A549 (cell line): Measurements from ENCODE around the gene DAD1.

ENCODE experiments used
- BHLHE40 ChIP-seq: IDR thresholded peaks from 2 replicates; pipeline ENCODE4 v1.6.1; 2012; ENCODE audit warnings: low read depth, low read length, inconsistent platforms
- CBX8 ChIP-seq: fragments of 200-600 bp; sonication (generic); IDR thresholded peaks from 2 replicates; pipeline ENCODE4 v1.6.1; 2016
- CHD4 ChIP-seq: fragments of 200-600 bp; sonication (generic); IDR thresholded peaks from 2 replicates; pipeline ENCODE4 v1.6.1; 2016; ENCODE audit warnings: antibody characterized with exemption, mild to moderate bottlenecking, borderline replicate concordance
- CTCF ChIP-seq: fragments of >200 bp; sonication (Bioruptor Twin); formaldehyde crosslinking; IDR thresholded peaks from 3 replicates; pipeline ENCODE4 v1.5.1; 2016
- EP300 ChIP-seq, 2 experiments: fragments of >200 bp; sonication (Bioruptor Twin); formaldehyde crosslinking; IDR thresholded peaks; 2 replicates in 1 of 2; 3 replicates in 1 of 2; pipeline ENCODE4 v1.6.1; 2016 to 2017
- ESRRA ChIP-seq: fragments of 150-350 bp; IDR thresholded peaks from 2 replicates; pipeline ENCODE4 v1.6.1; 2014; ENCODE audit warnings: mild to moderate bottlenecking, low read length, borderline replicate concordance
- JUN ChIP-seq, 2 experiments: fragments of >200 bp; sonication (Bioruptor Twin); formaldehyde crosslinking; IDR thresholded peaks; 2 replicates in 1 of 2; 3 replicates in 1 of 2; pipeline ENCODE4 v1.6.1; 2016 to 2017
- MAX ChIP-seq: IDR thresholded peaks from 2 replicates; pipeline ENCODE4 v1.6.1; 2012
- POLR2A ChIP-seq: IDR thresholded peaks from 2 replicates; pipeline ENCODE4 v1.6.1; 2012; ENCODE audit warnings: mild to moderate bottlenecking, low read length
- RNF2 ChIP-seq: fragments of 200-600 bp; sonication (generic); IDR thresholded peaks from 2 replicates; pipeline ENCODE4 v1.6.1; 2016; ENCODE audit warnings: low read depth, mild to moderate bottlenecking, antibody characterized with exemption, moderate library complexity, borderline replicate concordance
- SMC3 ChIP-seq: fragments of >200 bp; sonication (Bioruptor Twin); formaldehyde crosslinking; IDR thresholded peaks from 3 replicates; pipeline ENCODE4 v1.6.1; 2018; ENCODE audit warnings: inconsistent platforms
- TP53 ChIP-seq: fragments of 250-450 bp; sonication (Bioruptor Pico); IDR thresholded peaks from 2 replicates; pipeline ENCODE4 v1.5.0; 2021; ENCODE audit warnings: mild to moderate bottlenecking, moderate library complexity
- TF ChIP-seq, protein P1 (sequence below): fragments of 150-350 bp; IDR thresholded peaks from 2 replicates; pipeline ENCODE4 v1.6.1; 2014; ENCODE audit warnings: low read depth, mild to moderate bottlenecking, low read length
- TF ChIP-seq, protein P2 (sequence below): fragments of 200-600 bp; sonication (generic); IDR thresholded peaks from 2 replicates; pipeline ENCODE4 v1.6.1; 2016; ENCODE audit warnings: antibody characterized with exemption, mild to moderate bottlenecking, moderate library complexity

DNA sequence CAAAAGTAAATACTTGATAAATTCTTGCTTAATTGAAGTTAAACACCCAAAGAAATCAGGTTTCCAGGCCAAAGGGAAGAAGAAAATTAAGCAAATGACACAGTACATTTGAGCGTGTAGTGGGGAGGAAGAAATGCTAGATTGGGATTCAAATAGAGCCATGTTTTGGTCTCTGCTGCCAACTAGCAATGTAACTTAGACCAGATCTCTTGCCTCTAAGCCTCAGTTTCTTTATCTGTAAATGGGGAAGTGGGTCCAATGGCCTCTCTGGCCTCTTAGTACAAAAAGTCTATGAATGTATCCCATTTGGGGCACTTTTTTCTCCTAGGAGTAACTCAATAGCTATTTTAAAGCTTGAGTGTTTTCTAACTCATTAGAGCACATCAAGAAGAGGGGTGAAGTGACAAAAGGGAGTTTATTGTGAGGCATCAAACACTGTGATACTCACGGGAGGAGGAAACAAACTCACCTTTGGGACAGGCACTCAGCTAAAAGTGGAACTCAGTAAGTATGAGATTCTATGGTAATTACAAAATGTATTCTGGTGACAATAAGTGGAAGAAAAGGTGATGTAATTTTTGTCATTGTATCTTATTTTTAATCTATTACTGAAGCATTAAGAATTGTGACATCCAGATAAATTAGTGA is 55.8 kb downstream of the DAD1 start:
- TF ChIP-seq CTCF: no peak
- no peak for TF ChIP-seq SMC3
- TF ChIP-seq ESRRA: no peak
- TF ChIP-seq JUN (IDR thresholded peaks at IDR 0.05): no peak
- TF ChIP-seq RNF2: no peak
- no peak for TF ChIP-seq TP53 (CRISPR knock-in tag)
- no peak for TF ChIP-seq MAX
- no peak for TF ChIP-seq EP300 (IDR thresholded peaks at IDR 0.05)
- TF ChIP-seq, protein P1, sequence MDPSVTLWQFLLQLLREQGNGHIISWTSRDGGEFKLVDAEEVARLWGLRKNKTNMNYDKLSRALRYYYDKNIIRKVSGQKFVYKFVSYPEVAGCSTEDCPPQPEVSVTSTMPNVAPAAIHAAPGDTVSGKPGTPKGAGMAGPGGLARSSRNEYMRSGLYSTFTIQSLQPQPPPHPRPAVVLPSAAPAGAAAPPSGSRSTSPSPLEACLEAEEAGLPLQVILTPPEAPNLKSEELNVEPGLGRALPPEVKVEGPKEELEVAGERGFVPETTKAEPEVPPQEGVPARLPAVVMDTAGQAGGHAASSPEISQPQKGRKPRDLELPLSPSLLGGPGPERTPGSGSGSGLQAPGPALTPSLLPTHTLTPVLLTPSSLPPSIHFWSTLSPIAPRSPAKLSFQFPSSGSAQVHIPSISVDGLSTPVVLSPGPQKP: no peak
- no peak for TF ChIP-seq CHD4
- TF ChIP-seq POLR2A: no peak
- TF ChIP-seq CBX8: no peak
- TF ChIP-seq BHLHE40: no peak
- TF ChIP-seq, protein P2, sequence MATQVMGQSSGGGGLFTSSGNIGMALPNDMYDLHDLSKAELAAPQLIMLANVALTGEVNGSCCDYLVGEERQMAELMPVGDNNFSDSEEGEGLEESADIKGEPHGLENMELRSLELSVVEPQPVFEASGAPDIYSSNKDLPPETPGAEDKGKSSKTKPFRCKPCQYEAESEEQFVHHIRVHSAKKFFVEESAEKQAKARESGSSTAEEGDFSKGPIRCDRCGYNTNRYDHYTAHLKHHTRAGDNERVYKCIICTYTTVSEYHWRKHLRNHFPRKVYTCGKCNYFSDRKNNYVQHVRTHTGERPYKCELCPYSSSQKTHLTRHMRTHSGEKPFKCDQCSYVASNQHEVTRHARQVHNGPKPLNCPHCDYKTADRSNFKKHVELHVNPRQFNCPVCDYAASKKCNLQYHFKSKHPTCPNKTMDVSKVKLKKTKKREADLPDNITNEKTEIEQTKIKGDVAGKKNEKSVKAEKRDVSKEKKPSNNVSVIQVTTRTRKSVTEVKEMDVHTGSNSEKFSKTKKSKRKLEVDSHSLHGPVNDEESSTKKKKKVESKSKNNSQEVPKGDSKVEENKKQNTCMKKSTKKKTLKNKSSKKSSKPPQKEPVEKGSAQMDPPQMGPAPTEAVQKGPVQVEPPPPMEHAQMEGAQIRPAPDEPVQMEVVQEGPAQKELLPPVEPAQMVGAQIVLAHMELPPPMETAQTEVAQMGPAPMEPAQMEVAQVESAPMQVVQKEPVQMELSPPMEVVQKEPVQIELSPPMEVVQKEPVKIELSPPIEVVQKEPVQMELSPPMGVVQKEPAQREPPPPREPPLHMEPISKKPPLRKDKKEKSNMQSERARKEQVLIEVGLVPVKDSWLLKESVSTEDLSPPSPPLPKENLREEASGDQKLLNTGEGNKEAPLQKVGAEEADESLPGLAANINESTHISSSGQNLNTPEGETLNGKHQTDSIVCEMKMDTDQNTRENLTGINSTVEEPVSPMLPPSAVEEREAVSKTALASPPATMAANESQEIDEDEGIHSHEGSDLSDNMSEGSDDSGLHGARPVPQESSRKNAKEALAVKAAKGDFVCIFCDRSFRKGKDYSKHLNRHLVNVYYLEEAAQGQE: no peak
